Activated CD4-positive, alpha-beta T cell treated with anti-CD3 and anti-CD28 coated beads, Interleukin-2, Interleukin-6, amounts not matched to agents 100 ng/mL and 50 ng/mL, durations not matched to agents 16 hours and 8 hours (primary cell): ENCODE data around the gene GPER1.
"Not testable (repeated sequence)": the region's sequence is repeated elsewhere in the genome, so short reads cannot be mapped to it uniquely, and the experiment has no call there.

Experiments used
- DNase-seq: peaks from one replicate; pipeline ENCODE4 v3.0.0-alpha.2; 2020

The GPER1 gene

GRCh38 chr7:1071731-1072254 is 16.1 kb upstream of the GPER1 start:
- DNase-seq = no peak

GRCh38 chr7:1073142-1073977 is 14.6 kb upstream of the GPER1 start:
- no peak for DNase-seq

- not testable (repeated sequence) for DNase-seq
Measured at GRCh38 chr7:1074018-1074417, 13.9 kb upstream of the GPER1 start.

- DNase-seq = no peak
Measured at GRCh38 chr7:1074593-1075431, 13.1 kb upstream of the GPER1 start.

- no peak for DNase-seq
Measured at GRCh38 chr7:1076184-1077072, 11.5 kb upstream of the GPER1 start.

GRCh38 chr7:1078519-1078918 is 9.4 kb upstream of the GPER1 start:
- no peak for DNase-seq

- no peak for DNase-seq
Measured at GRCh38 chr7:1078985-1079384, 8.9 kb upstream of the GPER1 start.

GRCh38 chr7:1079546-1079945 is 8.4 kb upstream of the GPER1 start:
- no peak for DNase-seq

GRCh38 chr7:1080252-1080920 is 7.5 kb upstream of the GPER1 start:
- no peak for DNase-seq

- no peak for DNase-seq
Measured at GRCh38 chr7:1080921-1081255, 7.0 kb upstream of the GPER1 start.

GRCh38 chr7:1081336-1081735 is 6.6 kb upstream of the GPER1 start:
- DNase-seq = no peak

GRCh38 chr7:1081931-1082401 is 5.9 kb upstream of the GPER1 start:
- no peak for DNase-seq

- DNase-seq = no peak
Measured at GRCh38 chr7:1083729-1084657, 3.9 kb upstream of the GPER1 start.

- no peak for DNase-seq
Measured at GRCh38 chr7:1085266-1085665, 2.6 kb upstream of the GPER1 start.

- no peak for DNase-seq
Measured at GRCh38 chr7:1085910-1086421, 1.9 kb upstream of the GPER1 start.

- DNase-seq = peak; percentile 83
Measured at GRCh38 chr7:1086588-1087464, 1.1 kb upstream of the GPER1 start.

GRCh38 chr7:1087465-1087814 is 473 bp upstream of the GPER1 start:
- no peak for DNase-seq

GRCh38 chr7:1090236-1090635 is 2.3 kb downstream of the GPER1 start:
- no peak for DNase-seq

GRCh38 chr7:1090686-1091643 is 3.1 kb downstream of the GPER1 start:
- DNase-seq = no peak
